Stimulated activated naive CD8-positive, alpha-beta T cell treated with anti-CD3 and anti-CD28 coated beads, Interleukin-15, amount 100 ng/mL, for 72 hours (primary cell): ENCODE data around the gene PRDM12.

Source experiments
- ATAC-seq: fragments of 150-1000 bp; cut with Tn5 transposase; 2 replicates; pipeline ENCODE4 v1.10.0; 2021; ENCODE audit warnings: mild to moderate bottlenecking, moderate library complexity
- DNase-seq, 2 donors: peaks; one replicate each; pipeline ENCODE4 v3.0.0; 2021 to 2022
- H3K27ac Mint-ChIP-seq, 2 donors: one replicate each; pipeline ENCODE4 v1.8.0; 2022; ENCODE audit warnings: mild to moderate bottlenecking in 2 of 2, mixed read lengths in 2 of 2, moderate library complexity in 2 of 2
- H3K27me3 Mint-ChIP-seq: one replicate; pipeline ENCODE4 v1.8.0; 2022; ENCODE audit warnings: mixed read lengths
- H3K4me1 Mint-ChIP-seq: one replicate; pipeline ENCODE4 v1.8.0; 2022; ENCODE audit warnings: mild to moderate bottlenecking, mixed read lengths
- H3K4me3 Mint-ChIP-seq, 2 donors: one replicate each; pipeline ENCODE4 v1.8.0; 2022; ENCODE audit warnings: mild to moderate bottlenecking in 2 of 2, mixed read lengths in 2 of 2, moderate library complexity in 1 of 2
- H3K9me3 Mint-ChIP-seq, 2 donors: one replicate each; pipeline ENCODE4 v1.8.0; 2022; ENCODE audit warnings: mixed read lengths in 2 of 2

Gene PRDM12

GRCh38 chr9:130658893-130659698, 5.3 kb upstream of the PRDM12 start:
- DNase-seq, result no peak
- no peak overlapping the region for H3K27ac Mint-ChIP-seq
- ATAC-seq, result no peak
- H3K9me3 Mint-ChIP-seq, result no peaks in the 10 kb centered on the region
- H3K4me3 Mint-ChIP-seq, result no peak overlapping the region
- peaks cover 97% of the 10 kb centered on the region for H3K27me3 Mint-ChIP-seq
- H3K4me1 Mint-ChIP-seq, result peaks cover 40% of the 10 kb centered on the region

- Mint-ChIP-seq H3K9me3 (no peaks in the 10 kb centered on the region), H3K27me3 (peaks cover 100% of the 10 kb centered on the region), H3K4me1 (peaks cover 44% of the 10 kb centered on the region), H3K27ac (no peak overlapping the region), H3K4me3 (peak overlapping the region; percentile 50 to 69)
- DNase-seq (no peak), ATAC-seq (no peak)
Measured at GRCh38 chr9:130659699-130660248, 4.6 kb upstream of the PRDM12 start.

GRCh38 chr9:130660326-130660682, 4.1 kb upstream of the PRDM12 start:
- DNase-seq (no peak), ATAC-seq (no peak)
- Mint-ChIP-seq H3K27me3 (peaks cover 100% of the 10 kb centered on the region), H3K4me1 (peaks cover 49% of the 10 kb centered on the region), H3K9me3 (no peaks in the 10 kb centered on the region), H3K4me3 (peak overlapping the region in 1 of 2 donors; percentile 46), H3K27ac (no peak overlapping the region)

DNA sequence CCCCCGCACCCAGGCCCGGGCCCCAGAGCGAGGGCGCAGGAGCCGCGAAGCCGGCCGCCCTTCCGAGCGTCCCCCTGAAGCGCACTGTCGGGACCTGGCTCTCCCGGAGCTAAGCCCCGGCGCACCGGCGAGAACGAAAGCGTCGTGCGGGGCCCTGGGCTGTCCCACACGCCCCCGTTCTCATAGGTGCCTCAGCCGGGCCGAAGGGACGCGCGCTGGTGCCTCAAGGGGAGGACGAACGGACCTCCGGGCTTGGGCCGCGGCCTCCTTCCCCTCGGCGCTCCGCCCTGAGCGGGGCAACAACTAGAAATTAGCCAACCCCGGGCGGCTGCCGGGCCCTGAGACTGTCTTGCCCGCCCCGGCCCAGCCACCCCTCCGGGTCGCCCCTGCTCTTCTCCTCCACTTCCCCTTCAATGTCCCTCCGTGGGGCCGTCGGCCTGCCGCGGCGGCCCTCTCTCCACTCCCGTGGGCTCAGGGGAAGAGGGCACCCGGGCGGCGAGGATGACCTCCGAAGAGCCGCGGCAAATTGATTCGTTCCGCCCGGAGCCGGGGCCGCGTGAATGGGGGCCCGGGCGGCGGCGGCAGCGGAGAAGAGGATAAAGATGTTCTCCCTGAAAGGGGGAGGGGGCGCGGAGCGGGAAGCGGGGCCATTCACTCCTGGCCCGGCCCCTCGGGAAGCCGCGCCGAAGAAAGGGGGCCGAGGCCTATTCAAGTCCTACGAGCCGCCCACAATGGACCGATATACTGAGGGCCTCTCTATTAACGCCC, 3.5 kb upstream of the PRDM12 start:
- no peak overlapping the region for H3K27ac Mint-ChIP-seq
- DNase-seq (no peak), ATAC-seq (peak; percentile 15)
- no peaks in the 10 kb centered on the region for H3K9me3 Mint-ChIP-seq
- H3K4me3 Mint-ChIP-seq, result peak overlapping the region; percentile 44 to 63
- peaks cover 55% of the 10 kb centered on the region for H3K4me1 Mint-ChIP-seq
- peaks cover 100% of the 10 kb centered on the region for H3K27me3 Mint-ChIP-seq

- Mint-ChIP-seq H3K4me3 (peak overlapping the region in 1 of 2 donors; percentile 13), H3K4me1 (peaks cover 62% of the 10 kb centered on the region), H3K9me3 (no peaks in the 10 kb centered on the region), H3K27ac (no peak overlapping the region), H3K27me3 (peaks cover 100% of the 10 kb centered on the region)
- ATAC-seq (no peak), DNase-seq (no peak)
Measured at GRCh38 chr9:130661451-130662098, 2.8 kb upstream of the PRDM12 start.

- H3K9me3 Mint-ChIP-seq, result no peaks in the 10 kb centered on the region
- H3K4me3 Mint-ChIP-seq, result peak overlapping the region; percentile 31 to 71
- DNase-seq, result no peak
- H3K4me1 Mint-ChIP-seq, result peaks cover 62% of the 10 kb centered on the region
- H3K27me3 Mint-ChIP-seq, result peaks cover 100% of the 10 kb centered on the region
- no peak overlapping the region for H3K27ac Mint-ChIP-seq
- no peak for ATAC-seq
Measured at GRCh38 chr9:130662099-130662969, 2.1 kb upstream of the PRDM12 start.

DNA sequence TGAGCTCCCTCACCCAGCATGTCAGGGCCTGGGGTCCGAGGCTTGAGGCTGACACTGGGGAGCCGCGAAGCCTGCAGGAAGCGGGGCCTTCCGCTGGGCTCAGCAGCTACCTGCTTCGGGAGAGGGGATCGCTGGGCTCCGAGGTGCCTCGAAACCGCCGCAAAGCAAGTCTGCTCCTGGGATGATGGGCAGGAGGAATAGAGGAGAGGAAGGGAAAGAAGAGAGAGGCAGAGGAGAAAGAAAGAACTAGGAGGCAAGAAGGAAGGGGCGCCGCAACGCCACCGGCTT, 1.5 kb upstream of the PRDM12 start:
- Mint-ChIP-seq H3K27ac (no peak overlapping the region), H3K4me3 (peak overlapping the region; percentile 31 to 71), H3K27me3 (peaks cover 100% of the 10 kb centered on the region), H3K9me3 (no peaks in the 10 kb centered on the region), H3K4me1 (peaks cover 62% of the 10 kb centered on the region)
- ATAC-seq (no peak), DNase-seq (no peak)

- ATAC-seq (peak; percentile 28), DNase-seq (peak in 1 of 2 donors; percentile 27)
- H3K9me3 Mint-ChIP-seq, result no peaks in the 10 kb centered on the region
- peaks cover 62% of the 10 kb centered on the region for H3K4me1 Mint-ChIP-seq
- no peak overlapping the region for H3K27ac Mint-ChIP-seq
- H3K4me3 Mint-ChIP-seq, result peak overlapping the region; percentile 31 to 71
- peaks cover 100% of the 10 kb centered on the region for H3K27me3 Mint-ChIP-seq
Measured at GRCh38 chr9:130663258-130663976, 977 bp upstream of the PRDM12 start.

- H3K27ac Mint-ChIP-seq, result no peak overlapping the region
- H3K4me3 Mint-ChIP-seq, result peak overlapping the region in 1 of 2 donors; percentile 54
- no peak for ATAC-seq
- peaks cover 100% of the 10 kb centered on the region for H3K27me3 Mint-ChIP-seq
- H3K4me1 Mint-ChIP-seq, result peaks cover 62% of the 10 kb centered on the region
- no peak for DNase-seq
- H3K9me3 Mint-ChIP-seq, result no peaks in the 10 kb centered on the region
Measured at GRCh38 chr9:130663977-130664250, 480 bp upstream of the PRDM12 start.

DNA sequence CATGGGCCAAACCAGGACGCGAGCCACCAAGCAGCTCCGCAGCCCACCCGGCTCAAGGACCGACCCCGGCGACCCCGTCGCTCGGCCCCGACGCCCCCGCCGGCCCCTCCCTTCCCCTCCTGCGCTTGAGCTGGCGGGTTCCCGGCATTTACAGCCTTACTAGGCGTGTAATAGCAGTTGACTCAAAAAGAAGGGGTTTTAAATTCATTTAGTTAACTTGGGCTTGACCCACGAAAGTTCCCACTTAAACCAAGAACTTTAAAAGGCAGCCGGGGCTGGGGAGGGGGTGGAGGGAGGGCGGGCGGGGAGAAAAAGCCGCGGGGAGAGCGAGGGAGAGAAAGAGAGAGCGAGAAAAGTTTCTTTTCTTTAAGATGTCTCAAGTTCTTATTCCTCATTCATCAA, 636 bp downstream of the PRDM12 start:
- Mint-ChIP-seq H3K9me3 (no peaks in the 10 kb centered on the region), H3K4me3 (peak overlapping the region in 1 of 2 donors; percentile 70), H3K27ac (no peak overlapping the region), H3K4me1 (peaks cover 56% of the 10 kb centered on the region), H3K27me3 (peaks cover 89% of the 10 kb centered on the region)
- ATAC-seq, result no peak
- DNase-seq, result no peak

GRCh38 chr9:130665431-130666392, 1.3 kb downstream of the PRDM12 start:
- DNase-seq, result no peak
- Mint-ChIP-seq H3K4me1 (peaks cover 53% of the 10 kb centered on the region), H3K9me3 (no peaks in the 10 kb centered on the region)

DNA sequence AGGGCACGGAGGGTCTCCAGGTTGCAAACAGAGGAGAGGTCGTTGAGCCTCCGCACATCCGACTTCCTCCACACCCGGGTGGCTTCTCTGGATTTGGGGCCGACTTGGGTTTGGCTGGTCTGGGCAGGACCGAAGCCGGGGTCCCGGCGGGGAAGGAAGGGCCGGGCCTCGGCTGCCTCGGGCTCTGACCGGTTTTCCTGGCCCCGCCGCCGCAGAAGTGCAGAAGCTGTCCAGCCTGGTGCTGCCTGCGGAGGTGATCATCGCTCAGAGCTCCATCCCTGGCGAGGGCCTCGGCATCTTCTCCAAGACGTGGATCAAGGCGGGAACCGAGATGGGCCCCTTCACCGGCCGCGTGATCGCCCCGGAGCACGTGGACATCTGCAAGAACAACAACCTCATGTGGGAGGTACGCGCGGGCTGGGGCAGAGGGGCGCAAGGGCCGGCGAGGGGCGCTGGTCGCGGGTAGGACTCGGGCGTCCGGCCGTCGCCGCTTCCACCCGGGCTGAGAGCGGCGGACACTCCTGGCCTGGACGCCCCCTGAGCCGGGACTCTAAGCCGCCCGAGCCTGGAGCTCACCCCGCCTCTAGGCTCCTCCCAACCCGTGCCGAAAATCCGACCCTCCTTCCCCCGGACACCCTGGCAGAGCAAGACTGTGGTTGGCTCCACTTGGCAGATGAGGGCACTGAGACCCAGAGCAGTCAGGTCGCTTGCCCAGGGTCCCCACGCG, 2.2 kb downstream of the PRDM12 start:
- Mint-ChIP-seq H3K4me1 (peaks cover 46% of the 10 kb centered on the region), H3K9me3 (no peaks in the 10 kb centered on the region), H3K4me3 (no peak overlapping the region), H3K27ac (no peak overlapping the region), H3K27me3 (peaks cover 73% of the 10 kb centered on the region)
- DNase-seq (no peak), ATAC-seq (no peak)

More at GRCh38 chr9:130665431-130666392, 1.3 kb downstream of the PRDM12 start:
- Mint-ChIP-seq H3K27me3 (peaks cover 82% of the 10 kb centered on the region), H3K4me3 (peak overlapping the region; percentile 31 to 70), H3K27ac (peak overlapping the region in 1 of 2 donors; percentile 85)
- ATAC-seq, result no peak

DNA sequence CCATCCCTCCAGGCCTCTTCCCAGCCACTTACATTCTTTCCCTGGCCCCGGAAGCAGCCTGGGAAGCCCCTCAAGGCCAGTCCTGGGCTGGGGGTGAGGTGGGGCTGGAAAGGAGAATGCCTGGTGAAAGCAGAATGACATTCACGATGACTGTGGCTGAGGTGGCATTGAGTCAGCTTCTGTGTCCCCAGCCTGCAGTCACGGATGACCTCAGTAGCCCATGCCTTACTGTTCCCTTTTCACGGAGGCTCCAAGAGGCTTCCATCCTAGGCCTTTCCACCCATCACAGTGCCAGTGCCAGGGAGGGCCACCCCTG, 2.7 kb downstream of the PRDM12 start:
- Mint-ChIP-seq H3K9me3 (no peaks in the 10 kb centered on the region), H3K27me3 (peaks cover 68% of the 10 kb centered on the region), H3K4me3 (no peak overlapping the region), H3K4me1 (peaks cover 41% of the 10 kb centered on the region), H3K27ac (no peak overlapping the region)
- DNase-seq, result no peak
- no peak for ATAC-seq
